Aorta (tissue), 5 donors: ENCODE results near the gene LEMD2. TPM values are rescaled to one million over a fixed set of nuclear protein-coding genes. Genes with fewer than 3 reads are reported as not detected.

Source experiments
- ATAC-seq: fragments of 200-7000 bp; cut with Tn5 transposase; one replicate; pipeline ENCODE4 v1.9.1; 2022; ENCODE audit warnings: moderate library complexity; ENCODE audit not compliant: low FRiP score
- DNase-seq, 2 donors: peaks; one replicate each; pipeline ENCODE4 v3.0.0-alpha.2; 2020
- H3K27ac ChIP-seq, 2 donors: one replicate each; pipeline ENCODE4 v1.5.1; 2013; ENCODE audit warnings: low read length in 2 of 2, mild to moderate bottlenecking in 2 of 2, moderate library complexity in 2 of 2, control low read depth in 1 of 2, inconsistent platforms in 1 of 2, low read depth in 1 of 2
- H3K27me3 ChIP-seq, 2 donors: one replicate each; pipeline ENCODE4 v1.6.1; 2013; ENCODE audit warnings: control low read depth in 1 of 2, low read length in 1 of 2, mild to moderate bottlenecking in 1 of 2, moderate library complexity in 1 of 2; ENCODE audit not compliant: insufficient read depth in 2 of 2, control insufficient read depth in 1 of 2
- H3K36me3 ChIP-seq, 2 donors: one replicate each; pipeline ENCODE4 v1.6.1; 2013; ENCODE audit warnings: control low read depth in 1 of 2, low read length in 1 of 2, mild to moderate bottlenecking in 1 of 2; ENCODE audit not compliant: insufficient read depth in 2 of 2, control insufficient read depth in 1 of 2
- H3K4me1 ChIP-seq, 2 donors: one replicate each; pipeline ENCODE4 v1.6.1; 2013; ENCODE audit warnings: low read length in 2 of 2, control low read depth in 1 of 2, mild to moderate bottlenecking in 1 of 2, moderate library complexity in 1 of 2; ENCODE audit not compliant: insufficient read depth in 2 of 2, control insufficient read depth in 1 of 2
- H3K4me3 ChIP-seq, 2 donors: one replicate each; pipeline ENCODE4 v1.5.1; 2013; ENCODE audit warnings: low read length in 2 of 2, control low read depth in 1 of 2, mild to moderate bottlenecking in 1 of 2
- H3K9me3 ChIP-seq: one replicate; pipeline ENCODE4 v1.6.1; 2013; ENCODE audit warnings: mild to moderate bottlenecking, low read length; ENCODE audit not compliant: control insufficient read depth
- WGBS, 2 donors: extraction: QIAGEN DNeasy Blood & Tissue Kit; methylation state at CpG; one replicate each; pipeline ENCODE4 v1.1.7; 2013; 5-methylcytosine and 5-hydroxymethylcytosine counted together
- intact Hi-C, 2 donors: fragments of 100-400 bp; cut with DNase I; formaldehyde crosslinking; loops; one replicate each; pipeline versions ENCODE4 v1.14.2 to v1.15.0; 2022
- polyA plus RNA-seq, 2 donors: library from polyadenylated mRNA; stranded (reverse); fragments of 200-250 nt; gene quantifications; one replicate each; pipeline ENCODE4 v1.2.3, GENCODE V29; 2013
- total RNA-seq, 2 donors: library from RNA; stranded (reverse); fragmentation: NEBNext Ultra II Directional; extraction: Animal tissue kit (Norgen Biotek cat#: 25700); gene quantifications; one replicate each; pipeline ENCODE4 v1.2.1, GENCODE V29; 2021
- donor health status: healthy with polysubstance abuse.
- donor health status: Bipolar disorder and iron deficiency.
- donor health status: DM: no; HTN: no; CAD: no.
- donor health status: DM: no; HTN: no; CAD: no.
- donor health status: DM: yes; HTN: yes; CAD: no.

LEMD2 gene
- total and polyA plus RNA-seq, 4 donors, result 19.4 to 85.6 (median 53.2) TPM

GRCh38 chr6:33790910-33791309 is 2.0 kb upstream of the LEMD2 start:
- Histone ChIP-seq H3K27me3 (no peaks in the 10 kb centered on the region), H3K4me3 (no peak overlapping the region), H3K4me1 (peaks cover 0 to 6% of the 10 kb centered on the region in 2 donors), H3K27ac (no peak overlapping the region), H3K9me3 (no peaks in the 10 kb centered on the region), H3K36me3 (no peaks in the 10 kb centered on the region)
- 85 to 90% methylated on average over 5 of the region's 5 CpGs for WGBS, 2 donors
- no peak for ATAC-seq
- intact Hi-C loops, result no loop called here
- no peak for DNase-seq

GRCh38 chr6:33790379-33790778 is 1.4 kb upstream of the LEMD2 start:
- no peak overlapping the region for H3K4me3 ChIP-seq
- DNase-seq, result no peak
- intact Hi-C loops, result no loop called here
- no peak overlapping the region for H3K27ac ChIP-seq
- no peak for ATAC-seq
- 24 to 42% methylated on average over 2 of the region's 2 CpGs for WGBS, 2 donors
- peaks cover 0 to 6% of the 10 kb centered on the region in 2 donors for H3K4me1 ChIP-seq
- no peaks in the 10 kb centered on the region for H3K36me3 ChIP-seq
- no peaks in the 10 kb centered on the region for H3K9me3 ChIP-seq
- H3K27me3 ChIP-seq, result no peaks in the 10 kb centered on the region

DNA sequence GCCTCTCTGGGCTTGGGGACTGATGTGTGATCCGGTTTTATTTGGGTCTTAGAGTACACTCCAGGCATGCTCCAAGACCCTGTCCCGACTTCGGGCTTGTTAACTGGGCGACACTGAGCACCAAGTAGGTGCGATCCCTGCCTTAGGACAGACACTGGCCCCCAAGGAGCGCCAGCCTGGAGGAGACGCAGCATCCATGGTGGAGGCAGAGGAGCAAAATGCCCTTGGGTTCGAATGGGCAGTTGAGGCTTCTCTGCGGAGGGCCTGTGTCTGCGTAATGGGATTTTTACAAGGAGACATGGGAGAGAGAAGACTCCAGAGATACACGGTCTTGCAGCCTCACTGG is 593 bp upstream of the LEMD2 start:
- H3K27ac ChIP-seq, result no peak overlapping the region
- ATAC-seq (no peak), DNase-seq (no peak)
- no peak overlapping the region for H3K4me3 ChIP-seq
- peaks cover 0 to 6% of the 10 kb centered on the region in 2 donors for H3K4me1 ChIP-seq
- H3K36me3 ChIP-seq, result peaks cover 0 to 1% of the 10 kb centered on the region in 2 donors
- H3K27me3 ChIP-seq, result no peaks in the 10 kb centered on the region
- no peaks in the 10 kb centered on the region for H3K9me3 ChIP-seq
- intact Hi-C loops, result loop anchor here in 1 of 2 donors (5.0 kb wide), 1 partner anchor 77 kb away; the partner anchor contains the start of gene UQCC2
- WGBS, 2 donors, result 90 to 91% methylated on average over 11 of the region's 11 CpGs

DNA sequence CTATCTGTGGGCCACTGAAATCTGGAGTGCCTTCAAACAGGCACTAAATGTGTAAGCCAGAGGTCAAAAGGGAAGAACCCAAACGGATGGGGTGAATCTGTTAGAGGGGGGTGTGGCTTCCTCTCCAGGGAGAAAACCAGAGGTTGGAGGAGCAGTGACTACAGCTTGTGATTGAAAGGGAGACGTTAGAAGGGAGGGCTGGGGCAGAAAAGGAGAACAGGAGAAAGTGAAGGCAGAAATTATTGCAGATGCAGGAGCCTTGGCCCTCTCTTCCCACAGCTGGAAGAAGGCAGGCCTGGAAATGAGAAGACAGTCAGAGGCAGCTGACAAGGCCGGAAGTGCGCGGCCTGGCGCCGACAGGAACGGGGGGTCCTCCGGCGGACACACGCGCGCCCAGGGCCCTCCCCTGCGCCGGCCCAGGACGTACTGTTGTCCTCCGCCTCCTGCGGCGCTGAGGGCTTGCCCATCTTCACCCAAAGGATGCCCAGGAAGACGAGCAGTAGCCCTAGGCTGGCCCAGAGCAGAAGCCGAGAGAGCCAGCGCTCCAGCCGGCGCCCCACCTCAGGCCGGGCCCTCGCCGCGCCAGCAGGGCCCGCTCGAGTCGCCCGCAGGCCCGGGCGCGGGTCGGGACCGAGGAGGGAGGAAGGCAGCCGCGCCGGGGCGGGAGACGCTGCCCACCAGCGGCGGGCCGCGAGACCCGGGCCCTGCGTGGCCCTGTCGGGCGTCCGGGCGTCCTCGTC is 806 bp downstream of the LEMD2 start:
- ATAC-seq (peak; percentile 75), DNase-seq (peak; percentile 90)
- Histone ChIP-seq H3K4me1 (peaks cover 0 to 6% of the 10 kb centered on the region in 2 donors), H3K4me3 (peak overlapping the region; percentile 75 to 91), H3K27ac (peak overlapping the region; percentile 58 to 72), H3K9me3 (no peaks in the 10 kb centered on the region), H3K36me3 (peaks cover 0 to 10% of the 10 kb centered on the region in 2 donors), H3K27me3 (no peaks in the 10 kb centered on the region)
- 0% methylated on average over 35 to 53 of the region's 53 CpGs for WGBS, 2 donors
- intact Hi-C loops, result loop anchor here in 1 of 2 donors (5.0 kb wide), 1 partner anchor 76 kb away; the partner anchor contains the start of gene UQCC2

DNA sequence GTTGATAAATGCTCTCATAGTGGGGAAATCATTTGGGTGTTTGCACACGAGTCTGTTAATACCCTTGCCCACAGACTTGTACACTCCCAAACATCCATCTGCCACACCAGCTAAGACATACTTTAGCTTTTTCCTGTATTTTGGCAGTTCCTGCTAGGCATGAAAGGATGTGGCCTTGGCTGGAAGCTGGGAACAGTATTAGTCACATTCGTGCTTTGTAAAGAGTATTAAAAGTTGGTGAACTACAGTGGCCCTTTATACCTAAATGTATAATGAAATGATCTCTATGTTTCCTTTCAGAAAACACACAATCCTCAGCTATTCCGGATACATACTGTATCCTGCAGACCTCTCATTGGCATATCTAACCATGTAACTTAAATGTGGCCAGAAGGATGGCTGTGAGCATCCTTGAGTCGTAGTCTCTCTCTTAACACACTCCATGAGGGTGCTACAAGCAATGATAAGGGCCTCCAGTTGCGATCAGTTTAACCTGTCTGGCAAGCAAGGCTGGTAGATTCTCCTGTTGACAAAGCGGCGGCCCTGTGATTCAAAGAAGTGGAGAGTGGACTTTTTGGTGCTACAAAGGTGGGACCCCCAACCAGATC is 1.5 kb downstream of the LEMD2 start:
- intact Hi-C loops, result loop anchor here in 1 of 2 donors (5.0 kb wide), 1 partner anchor 75 kb away; the partner anchor contains the start of gene UQCC2
- Histone ChIP-seq H3K4me1 (peaks cover 0 to 6% of the 10 kb centered on the region in 2 donors), H3K9me3 (no peaks in the 10 kb centered on the region), H3K27me3 (no peaks in the 10 kb centered on the region), H3K4me3 (peak overlapping the region; percentile 75 to 91), H3K36me3 (peaks cover 0 to 12% of the 10 kb centered on the region in 2 donors), H3K27ac (peak overlapping the region in 1 of 2 donors; percentile 72)
- WGBS, 2 donors, result 40 to 45% methylated on average over 7 of the region's 7 CpGs
- ATAC-seq, result no peak
- DNase-seq, result no peak

- intact Hi-C loops, result loop anchor here in 1 of 2 donors (5.0 kb wide), 1 partner anchor 74 kb away; the partner anchor contains the start of gene UQCC2
- ATAC-seq (no peak), DNase-seq (no peak)
- peaks cover 0 to 6% of the 10 kb centered on the region in 2 donors for H3K4me1 ChIP-seq
- no peak overlapping the region for H3K4me3 ChIP-seq
- H3K27me3 ChIP-seq, result no peaks in the 10 kb centered on the region
- 63 to 70% methylated on average over 3 of the region's 3 CpGs for WGBS, 2 donors
- no peak overlapping the region for H3K27ac ChIP-seq
- H3K36me3 ChIP-seq, result peaks cover 0 to 12% of the 10 kb centered on the region in 2 donors
- no peaks in the 10 kb centered on the region for H3K9me3 ChIP-seq
Measured at GRCh38 chr6:33786736-33787135, 2.2 kb downstream of the LEMD2 start.

DNA sequence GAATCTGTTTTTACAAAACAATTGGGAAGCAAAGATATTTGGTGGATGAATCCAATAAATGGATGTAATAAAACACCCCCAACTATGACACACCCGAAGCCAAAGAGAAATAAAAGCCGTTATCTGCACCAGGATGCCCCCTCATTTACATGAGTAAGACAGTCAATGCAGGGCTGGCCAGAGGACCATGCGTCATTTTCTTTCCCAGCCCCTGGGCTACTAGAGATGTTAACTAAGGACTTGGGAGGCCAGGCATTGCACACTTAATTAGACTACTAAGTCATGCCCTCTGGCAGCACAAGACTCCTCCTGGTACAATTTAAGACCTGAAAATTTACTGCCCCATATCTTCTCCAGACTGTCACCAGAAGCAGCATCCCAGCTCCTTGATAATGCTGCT is 3.2 kb downstream of the LEMD2 start:
- intact Hi-C loops, result loop anchor here in 1 of 2 donors (5.0 kb wide), 1 partner anchor 73 kb away; the partner anchor contains the start of gene UQCC2
- no peak for DNase-seq
- no peaks in the 10 kb centered on the region for H3K9me3 ChIP-seq
- no peaks in the 10 kb centered on the region for H3K27me3 ChIP-seq
- H3K4me1 ChIP-seq, result peaks cover 0 to 6% of the 10 kb centered on the region in 2 donors
- H3K4me3 ChIP-seq, result no peak overlapping the region
- ATAC-seq, result no peak
- H3K27ac ChIP-seq, result no peak overlapping the region
- 57 to 65% methylated on average over 3 of the region's 3 CpGs for WGBS, 2 donors
- H3K36me3 ChIP-seq, result peaks cover 0 to 12% of the 10 kb centered on the region in 2 donors

GRCh38 chr6:33784787-33785186 is 4.1 kb downstream of the LEMD2 start:
- no peak overlapping the region for H3K4me3 ChIP-seq
- peaks cover 0 to 6% of the 10 kb centered on the region in 2 donors for H3K4me1 ChIP-seq
- H3K27me3 ChIP-seq, result no peaks in the 10 kb centered on the region
- no peak overlapping the region for H3K27ac ChIP-seq
- DNase-seq (no peak), ATAC-seq (no peak)
- H3K36me3 ChIP-seq, result peaks cover 0 to 13% of the 10 kb centered on the region in 2 donors
- intact Hi-C loops, result loop anchor here in 1 of 2 donors (5.0 kb wide), 1 partner anchor 72 kb away; the partner anchor contains the start of gene UQCC2
- H3K9me3 ChIP-seq, result no peaks in the 10 kb centered on the region
- 68 to 74% methylated on average over 13 of the region's 13 CpGs for WGBS, 2 donors
